Measurements from ENCODE around the gene CEP170. TPM values are rescaled to one million over a fixed set of nuclear protein-coding genes. Genes with fewer than 3 reads are reported as not detected.
"Not testable (repeated sequence)": the region's sequence is repeated elsewhere in the genome, so short reads cannot be mapped to it uniquely, and the experiment has no call there.

CEP170 gene
- total and polyA plus RNA-seq, 10 of the 15 experiments (the other 5 are each of a cell fraction or from before 2014, with no cell fraction given): 15.0 to 67.3 (median 40.2) TPM

DNA sequence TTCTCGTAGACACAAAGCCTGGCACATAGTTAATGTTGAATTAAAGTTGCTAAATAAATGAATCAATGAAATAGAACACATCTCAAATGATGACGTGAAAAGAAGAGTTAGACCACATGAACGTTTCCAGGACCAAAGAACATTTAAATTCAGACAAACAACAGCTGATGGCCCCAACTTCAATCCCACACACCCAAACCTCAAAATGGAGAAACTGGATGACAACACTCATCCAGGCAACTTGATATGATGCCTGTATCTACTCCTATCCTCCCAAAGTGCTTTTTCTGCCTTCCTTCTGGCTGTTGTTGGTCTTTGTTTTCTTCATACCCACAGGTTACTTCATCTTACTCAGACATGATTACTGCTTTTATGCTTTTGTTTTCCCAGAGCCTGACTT, 71.9 kb downstream of the CEP170 start:
- H2AFZ ChIP-seq (ENCODE audit: control insufficient read depth, low read depth, low read length); H4K20me1 ChIP-seq (ENCODE audit: control insufficient read depth, insufficient read depth); RAD21 ChIA-PET (ENCODE audit: unreplicated experiment); H3K9ac ChIP-seq (ENCODE audit: control insufficient read depth, insufficient read depth, low read length); DNase-seq (ENCODE audit: low read depth, low spot score); in situ Hi-C loops (cut with MboI); H3K36me3 ChIP-seq (ENCODE audit: control insufficient read depth in 2 of 2, insufficient read depth in 2 of 2, low read length in 1 of 2); intact Hi-C loops (cut with micrococcal nuclease; ENCODE audit: unreplicated experiment); H3K4me3 ChIP-seq; CTCF ChIA-PET; H3K27me3 ChIP-seq (replicated peaks in 1 of 2; ENCODE audit: control insufficient read depth in 2 of 2, insufficient read depth in 2 of 2, low read length in 1 of 2); H3K9me3 ChIP-seq (replicated peaks; ENCODE audit: control insufficient read depth, insufficient read depth, low read length); ATAC-seq; POLR2A ChIA-PET; H3K79me2 ChIP-seq (ENCODE audit: control insufficient read depth, insufficient read depth, low read length); H3K4me2 ChIP-seq (ENCODE audit: control insufficient read depth, insufficient read depth); FAIRE-seq; H3K4me1 ChIP-seq (ENCODE audit: control insufficient read depth, insufficient read depth, low read length); BruUV-seq (replicated peaks); SMC1A ChIA-PET (ENCODE audit: uncharacterized antibody, unreplicated experiment); H3K27ac ChIP-seq (ENCODE audit: control insufficient read depth, insufficient read depth): not testable (repeated sequence)
- WGBS (ENCODE audit: insufficient coverage, insufficient replicate concordance, low lambda C conversion rate, missing lambda C conversion rate): 100% methylated on average over 2 of the region's 3 CpGs

DNA sequence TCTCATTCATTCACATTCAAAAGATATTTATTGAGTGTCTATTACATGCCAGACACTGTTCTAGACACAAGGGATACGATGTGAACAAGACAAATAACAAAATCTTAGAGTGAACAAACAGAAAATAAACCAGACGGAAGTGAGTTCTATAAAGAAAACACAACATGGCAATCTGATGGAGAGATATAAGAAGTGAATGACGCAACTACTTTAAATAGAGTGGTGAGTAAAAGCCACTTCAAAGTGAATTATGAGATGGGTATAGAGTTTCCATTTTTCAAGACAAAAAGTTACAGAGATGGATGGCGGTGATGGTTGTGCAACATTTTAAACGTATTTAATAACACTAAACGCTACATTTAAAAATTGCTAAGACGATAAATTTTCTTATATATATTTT, 75.4 kb downstream of the CEP170 start:
- Histone ChIP-seq H3K9ac (ENCODE audit: control insufficient read depth, insufficient read depth, low read length) (no peak overlapping the region), H3K27ac (ENCODE audit: control insufficient read depth, insufficient read depth) (no peak overlapping the region), H3K4me3 (no peak overlapping the region), H3K4me2 (ENCODE audit: control insufficient read depth, insufficient read depth) (no peak overlapping the region), H3K27me3 (replicated peaks in 1 of 2; ENCODE audit: control insufficient read depth in 2 of 2, insufficient read depth in 2 of 2, low read length in 1 of 2) (no peaks in the 10 kb centered on the region), H2AFZ (ENCODE audit: control insufficient read depth, low read depth, low read length) (no peak overlapping the region), H3K9me3 (replicated peaks; ENCODE audit: control insufficient read depth, insufficient read depth, low read length) (no peaks in the 10 kb centered on the region), H4K20me1 (ENCODE audit: control insufficient read depth, insufficient read depth) (no peaks in the 10 kb centered on the region), H3K79me2 (ENCODE audit: control insufficient read depth, insufficient read depth, low read length) (no peaks in the 10 kb centered on the region), H3K36me3 (ENCODE audit: control insufficient read depth in 2 of 2, insufficient read depth in 2 of 2, low read length in 1 of 2) (no peaks in the 10 kb centered on the region; a peak in 2 of 4 replicates), H3K4me1 (ENCODE audit: control insufficient read depth, insufficient read depth, low read length) (no peaks in the 10 kb centered on the region)
- ChIA-PET CTCF (no interaction called here), SMC1A (ENCODE audit: uncharacterized antibody, unreplicated experiment) (no interaction called here), RAD21 (ENCODE audit: unreplicated experiment) (no interaction called here), POLR2A (no interaction called here)
- TF ChIP-seq SUPT20H (IDR thresholded peaks at IDR 0.05; ENCODE audit: borderline replicate concordance, control insufficient read depth, low read depth, low read length) (no peak), RCOR1 (conservative IDR thresholded peaks at IDR 0.05; ENCODE audit: low read depth, low read length) (no peak), ZSCAN29 (IDR thresholded peaks at IDR 0.05) (no peak), MXI1 (IDR thresholded peaks at IDR 0.05; ENCODE audit: low read depth, low read length) (no peak), NBN (IDR thresholded peaks at IDR 0.05) (no peak)
- intact Hi-C loops (cut with micrococcal nuclease; ENCODE audit: unreplicated experiment) (no loop called here), in situ Hi-C loops (cut with MboI) (no loop called here)
- no TSS peak for BruUV-seq (replicated peaks)
- DNase-seq (ENCODE audit: low read depth, low spot score) (no peak), FAIRE-seq (no peak), ATAC-seq (no peak)
- 77% methylated on average over 7 of the region's 7 CpGs for WGBS (ENCODE audit: insufficient coverage, insufficient replicate concordance, low lambda C conversion rate, missing lambda C conversion rate)

DNA sequence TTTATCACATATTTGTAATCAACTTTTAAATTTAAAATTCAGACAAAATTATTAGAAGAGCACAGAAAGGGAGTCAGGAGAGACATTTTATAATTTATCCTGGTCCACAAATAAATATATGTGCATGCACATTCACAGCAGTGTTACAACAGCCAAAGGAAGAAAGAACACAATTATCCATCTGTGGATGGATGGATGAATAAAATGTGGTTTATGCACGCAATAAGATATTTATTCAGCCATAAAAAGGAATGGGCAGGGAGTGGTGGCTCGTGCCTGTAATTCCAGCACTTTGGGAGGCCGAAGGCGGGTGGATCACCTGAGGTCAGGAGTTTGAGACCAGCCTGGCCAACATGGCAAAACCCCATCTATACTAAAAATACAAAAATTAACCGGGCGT, 77.3 kb downstream of the CEP170 start:
- H2AFZ ChIP-seq (ENCODE audit: control insufficient read depth, low read depth, low read length); in situ Hi-C loops (cut with MboI); ATAC-seq; H3K9me3 ChIP-seq (replicated peaks; ENCODE audit: control insufficient read depth, insufficient read depth, low read length); H3K9ac ChIP-seq (ENCODE audit: control insufficient read depth, insufficient read depth, low read length); RAD21 ChIA-PET (ENCODE audit: unreplicated experiment); H3K36me3 ChIP-seq (ENCODE audit: control insufficient read depth in 2 of 2, insufficient read depth in 2 of 2, low read length in 1 of 2); H3K27ac ChIP-seq (ENCODE audit: control insufficient read depth, insufficient read depth); CTCF ChIA-PET; H3K4me3 ChIP-seq; H3K4me2 ChIP-seq (ENCODE audit: control insufficient read depth, insufficient read depth); H3K79me2 ChIP-seq (ENCODE audit: control insufficient read depth, insufficient read depth, low read length); POLR2A ChIA-PET; BruUV-seq (replicated peaks); FAIRE-seq; intact Hi-C loops (cut with micrococcal nuclease; ENCODE audit: unreplicated experiment); H4K20me1 ChIP-seq (ENCODE audit: control insufficient read depth, insufficient read depth); SMC1A ChIA-PET (ENCODE audit: uncharacterized antibody, unreplicated experiment); H3K27me3 ChIP-seq (replicated peaks in 1 of 2; ENCODE audit: control insufficient read depth in 2 of 2, insufficient read depth in 2 of 2, low read length in 1 of 2); H3K4me1 ChIP-seq (ENCODE audit: control insufficient read depth, insufficient read depth, low read length); DNase-seq (ENCODE audit: low read depth, low spot score): not testable (repeated sequence)
- 100% methylated on average over 6 of the region's 6 CpGs for WGBS (ENCODE audit: insufficient coverage, insufficient replicate concordance, low lambda C conversion rate, missing lambda C conversion rate)

DNA sequence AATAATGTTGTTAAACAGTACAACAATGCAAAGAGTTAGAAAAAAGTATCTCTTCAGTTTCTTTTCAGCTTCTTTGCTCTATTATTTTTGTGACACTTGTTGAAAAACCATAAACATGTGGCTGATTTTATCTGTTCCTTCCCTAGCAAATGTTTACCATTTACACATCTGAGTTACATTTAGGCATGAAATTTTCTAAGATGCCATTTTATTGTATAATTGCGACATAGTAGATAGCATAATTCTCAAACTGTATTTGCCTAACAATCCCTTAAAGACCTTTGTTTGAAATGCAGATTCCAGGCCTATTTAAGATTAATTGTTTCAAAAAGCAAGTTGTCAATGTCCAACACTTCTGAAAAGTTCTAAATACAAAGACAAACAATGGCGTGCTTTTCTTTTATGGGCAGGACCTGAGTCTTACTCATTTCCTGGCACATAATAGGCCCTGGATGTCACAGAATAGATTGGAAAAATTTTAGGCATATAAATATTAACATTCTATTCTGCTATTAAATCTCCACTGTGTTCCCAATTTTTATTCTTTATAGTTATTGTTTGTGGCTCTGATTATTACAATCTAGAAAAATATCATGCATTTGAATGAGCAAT, 81.2 kb downstream of the CEP170 start:
- in situ Hi-C loops (cut with MboI); H3K27me3 ChIP-seq (replicated peaks in 1 of 2; ENCODE audit: control insufficient read depth in 2 of 2, insufficient read depth in 2 of 2, low read length in 1 of 2); H3K27ac ChIP-seq (ENCODE audit: control insufficient read depth, insufficient read depth); BruUV-seq (replicated peaks); SMC1A ChIA-PET (ENCODE audit: uncharacterized antibody, unreplicated experiment); H2AFZ ChIP-seq (ENCODE audit: control insufficient read depth, low read depth, low read length); H3K36me3 ChIP-seq (ENCODE audit: control insufficient read depth in 2 of 2, insufficient read depth in 2 of 2, low read length in 1 of 2); H3K9ac ChIP-seq (ENCODE audit: control insufficient read depth, insufficient read depth, low read length); POLR2A ChIA-PET; RAD21 ChIA-PET (ENCODE audit: unreplicated experiment); H3K4me2 ChIP-seq (ENCODE audit: control insufficient read depth, insufficient read depth); ATAC-seq; DNase-seq (ENCODE audit: low read depth, low spot score); intact Hi-C loops (cut with micrococcal nuclease; ENCODE audit: unreplicated experiment); H3K4me3 ChIP-seq; H4K20me1 ChIP-seq (ENCODE audit: control insufficient read depth, insufficient read depth); H3K79me2 ChIP-seq (ENCODE audit: control insufficient read depth, insufficient read depth, low read length); CTCF ChIA-PET; H3K9me3 ChIP-seq (replicated peaks; ENCODE audit: control insufficient read depth, insufficient read depth, low read length); H3K4me1 ChIP-seq (ENCODE audit: control insufficient read depth, insufficient read depth, low read length): not testable (repeated sequence)
- 98% methylated on average over 2 of the region's 2 CpGs for WGBS (ENCODE audit: insufficient coverage, insufficient replicate concordance, low lambda C conversion rate, missing lambda C conversion rate)
- FAIRE-seq: peak; percentile 23
